DMS53 treated with DMSO at 0.1 percent for 48 hours (cell line): ENCODE results near the gene KRT75.
"Not testable (repeated sequence)": the region's sequence is repeated elsewhere in the genome, so short reads cannot be mapped to it uniquely, and the experiment has no call there.

Experiments used
- DNase-seq: peaks from one replicate; lab custom pipeline; 2025; ENCODE audit not compliant: unreplicated experiment; lab: John Stamatoyannopoulos, UW

The KRT75 gene

DNA sequence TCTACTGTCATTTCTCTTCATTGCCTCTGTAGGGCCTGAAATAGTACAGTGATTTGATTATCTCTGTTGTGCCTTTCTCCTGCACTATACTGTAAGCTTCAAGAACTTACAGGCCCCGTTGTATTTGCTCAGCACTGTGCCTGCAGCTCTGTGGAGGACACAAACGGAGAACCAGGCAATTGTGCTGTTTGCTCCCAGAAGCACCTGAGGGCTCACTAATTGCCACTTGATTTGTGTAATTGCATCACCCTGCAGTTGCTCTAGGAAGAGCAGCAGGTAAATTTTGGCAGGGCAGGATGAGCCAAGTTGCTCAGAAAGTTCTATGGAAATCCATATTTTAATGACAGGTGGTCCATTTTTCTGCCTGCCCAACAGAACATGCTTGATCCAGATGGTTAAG lies 16.4 kb downstream of the KRT75 start:
- DNase-seq, result no peak

DNA sequence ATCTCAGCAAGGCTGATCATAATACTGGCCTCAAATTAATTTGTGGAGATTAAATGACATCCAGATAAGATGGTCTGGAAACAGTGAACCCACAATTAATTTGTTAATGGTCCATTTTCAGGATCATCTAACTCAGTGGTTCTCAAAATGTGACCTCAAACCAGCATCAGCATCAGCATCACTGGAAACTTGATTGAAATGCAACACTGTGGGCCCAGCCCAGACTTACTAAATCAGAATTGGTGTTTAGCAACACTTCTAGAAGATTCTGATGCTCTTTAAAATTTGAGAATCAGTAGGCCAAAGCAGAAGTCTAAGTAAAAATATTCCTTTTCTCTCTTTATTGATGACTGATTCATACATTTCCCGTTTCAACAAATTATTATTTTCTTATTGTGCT lies 17.4 kb downstream of the KRT75 start:
- DNase-seq, result no peak

DNA sequence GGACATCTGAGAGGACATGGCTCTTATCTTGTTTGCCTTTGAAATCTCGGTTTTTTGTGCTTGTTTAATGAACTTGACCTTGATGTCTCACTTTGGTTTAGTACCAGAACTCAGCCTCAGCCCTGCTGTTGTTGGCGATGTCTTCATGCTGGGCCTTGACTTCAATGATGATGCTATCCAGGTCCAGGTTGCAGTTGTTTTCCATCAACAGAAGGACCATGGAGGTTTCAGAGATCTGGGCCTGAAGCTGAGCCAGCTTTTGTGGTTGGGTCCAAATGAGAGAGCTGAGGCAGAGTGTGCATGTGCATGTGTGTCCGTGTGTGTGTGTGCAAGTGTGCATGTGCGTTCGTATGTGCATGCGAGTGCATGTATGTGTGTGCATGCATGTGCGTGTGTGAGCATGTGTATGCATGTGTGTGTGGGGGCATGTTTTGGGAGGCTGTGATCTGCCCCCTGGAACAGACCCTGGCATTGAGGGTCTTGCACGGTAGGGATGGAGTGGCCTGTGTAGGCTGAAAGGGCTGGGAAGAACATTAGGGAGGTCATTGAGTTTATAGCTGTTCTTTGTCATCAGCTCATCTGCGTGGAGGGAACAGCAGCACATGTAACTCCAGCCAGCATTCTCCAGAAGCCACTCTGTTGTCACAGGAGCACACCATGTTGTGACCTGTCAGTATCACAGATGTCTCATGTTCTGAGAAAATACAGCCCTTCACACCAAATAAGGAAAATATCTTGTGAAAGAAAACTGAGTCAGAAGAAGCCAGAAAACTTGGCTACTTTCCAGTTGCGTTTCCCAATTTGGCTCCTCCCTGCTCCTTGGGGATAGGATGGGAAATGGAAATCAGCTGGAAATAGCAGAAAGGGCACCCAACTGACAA lies 18.1 kb downstream of the KRT75 start:
- no peak for DNase-seq

DNA sequence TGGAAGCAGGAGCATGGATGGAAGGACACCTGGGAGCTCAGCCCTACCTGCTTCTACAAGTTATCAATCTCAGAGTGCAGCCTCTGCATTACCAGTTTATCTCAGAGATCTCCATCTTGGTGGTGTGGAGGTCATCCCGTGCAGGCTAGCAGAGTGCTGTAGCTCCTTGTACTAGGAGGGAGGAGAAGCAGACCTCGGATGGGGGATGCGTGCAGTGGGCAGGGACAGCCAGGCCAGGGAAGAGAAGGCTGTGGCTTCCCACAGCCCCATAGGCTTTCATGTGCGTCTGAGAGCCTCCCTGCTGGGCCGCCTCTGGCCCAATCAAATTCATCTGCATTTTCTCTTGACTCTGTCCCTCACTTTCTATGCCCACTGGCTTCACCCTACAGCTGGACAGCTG lies 19.2 kb downstream of the KRT75 start:
- DNase-seq, result no peak

DNA sequence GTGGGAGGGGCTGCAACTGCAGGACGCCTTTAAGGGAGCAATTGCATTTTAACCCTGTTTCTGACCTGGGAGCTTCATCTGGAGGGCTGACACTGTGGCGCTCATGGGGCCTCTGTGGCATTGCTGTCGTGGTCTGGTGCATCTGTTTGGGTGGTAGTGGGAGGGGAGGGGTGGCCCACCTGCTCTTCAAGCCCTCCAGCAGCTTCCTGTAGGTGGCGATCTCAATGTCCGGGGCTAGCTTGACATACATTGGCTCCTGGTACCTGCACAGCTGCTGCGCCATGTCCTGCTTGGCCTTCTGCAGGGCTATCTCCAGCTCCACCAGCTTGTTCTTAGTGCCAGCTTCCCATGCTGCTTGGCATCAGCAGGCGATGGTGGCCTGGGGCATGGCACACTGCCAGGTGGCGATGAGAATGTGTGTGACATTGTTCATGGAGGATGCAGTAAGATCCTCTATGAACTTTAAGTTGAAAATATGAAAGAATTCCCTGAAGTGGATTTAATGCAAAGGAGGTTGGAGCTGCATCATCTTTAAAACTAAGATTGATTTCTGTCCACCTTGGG lies 20.3 kb downstream of the KRT75 start:
- no peak for DNase-seq

DNA sequence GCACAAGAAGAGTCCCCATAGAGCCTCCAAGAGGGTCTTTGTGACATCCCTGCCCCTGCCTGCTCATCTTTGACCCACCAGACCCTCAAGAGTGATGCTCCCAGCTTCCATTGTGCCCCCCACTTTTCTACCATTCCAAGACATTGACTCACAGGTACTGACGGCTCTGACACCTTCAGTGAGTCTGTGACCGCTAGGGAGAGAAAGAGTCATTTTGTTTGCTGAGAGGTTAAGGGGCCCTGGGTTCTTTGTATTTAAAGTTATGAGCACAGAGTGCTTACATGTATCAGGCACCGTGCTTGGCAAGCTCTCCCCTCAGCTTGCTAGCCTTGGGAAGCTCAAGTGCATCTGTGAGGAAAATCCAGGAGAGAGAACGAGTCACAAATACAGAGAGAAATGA lies 21.0 kb downstream of the KRT75 start:
- DNase-seq, result no peak

DNA sequence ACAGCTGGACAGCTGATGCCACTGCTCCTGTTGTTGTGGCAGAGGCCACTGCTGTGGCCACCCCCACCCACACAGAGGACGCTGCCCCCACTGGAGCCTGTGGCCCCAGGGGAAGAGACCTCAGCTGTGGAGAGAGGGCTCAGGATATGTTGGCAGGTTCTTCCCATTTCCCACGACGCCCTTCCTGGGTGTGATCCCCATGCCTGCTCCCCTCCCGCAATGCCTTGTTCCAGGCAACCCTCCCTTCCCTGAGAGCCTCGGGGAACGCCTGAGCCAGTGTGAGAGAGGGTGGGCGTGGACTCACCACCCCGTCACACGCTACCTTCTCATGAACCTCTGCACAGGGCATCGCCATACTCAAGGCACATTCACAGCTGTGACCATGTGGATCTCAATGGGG lies 22.4 kb downstream of the KRT75 start:
- DNase-seq, result no peak

DNA sequence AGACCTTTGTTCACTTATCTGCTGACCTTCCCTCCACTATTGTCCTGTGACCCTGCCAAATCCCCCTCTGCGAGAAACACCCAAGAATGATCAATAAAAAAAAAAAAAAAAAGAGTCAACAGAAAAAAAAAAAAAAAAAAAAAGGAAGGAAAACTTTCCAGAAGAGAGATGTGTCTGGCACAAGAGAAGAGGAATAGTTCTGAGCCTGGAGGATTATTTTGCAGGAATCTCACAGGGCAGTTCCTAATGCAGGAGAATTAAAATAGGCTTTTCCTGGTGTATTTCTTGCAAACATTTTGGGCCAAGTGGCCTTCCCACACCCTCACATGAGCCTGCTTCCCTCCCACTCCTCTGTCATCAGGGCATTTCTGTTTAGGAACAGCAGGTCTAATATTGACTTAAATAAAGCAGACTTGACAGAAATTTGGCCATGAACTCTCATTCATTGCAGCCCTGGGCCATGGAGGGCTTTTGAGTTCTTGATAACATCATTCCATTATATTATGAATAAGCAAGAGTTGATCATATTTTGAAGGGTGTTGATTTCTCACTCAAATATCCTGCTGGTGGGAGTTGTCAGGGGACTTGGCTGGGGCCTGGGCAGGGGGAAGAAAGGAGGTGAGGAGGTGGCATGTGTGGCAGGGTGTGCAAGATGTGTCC lies 23.5 kb downstream of the KRT75 start:
- not testable (repeated sequence) for DNase-seq

DNA sequence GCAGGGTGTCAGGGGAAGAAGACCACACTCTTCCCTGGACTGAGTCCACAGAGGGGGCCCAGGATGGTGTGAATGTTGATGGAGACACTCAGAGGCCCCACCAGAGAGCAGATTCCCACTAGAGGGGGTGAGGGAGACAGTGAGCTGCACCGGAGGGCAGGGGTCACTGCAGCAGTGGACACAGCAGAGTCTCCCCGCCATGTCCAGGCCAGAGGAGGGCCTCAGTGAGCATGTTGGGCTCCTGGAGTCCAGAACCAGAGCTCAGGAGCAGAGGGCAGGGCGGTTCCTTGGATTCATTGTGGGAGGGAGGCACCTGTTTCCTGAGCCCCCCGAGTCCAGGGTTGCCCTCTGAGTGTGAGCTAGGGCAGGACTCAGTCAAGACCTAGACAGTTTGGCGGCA lies 26.3 kb downstream of the KRT75 start:
- DNase-seq, result no peak

DNA sequence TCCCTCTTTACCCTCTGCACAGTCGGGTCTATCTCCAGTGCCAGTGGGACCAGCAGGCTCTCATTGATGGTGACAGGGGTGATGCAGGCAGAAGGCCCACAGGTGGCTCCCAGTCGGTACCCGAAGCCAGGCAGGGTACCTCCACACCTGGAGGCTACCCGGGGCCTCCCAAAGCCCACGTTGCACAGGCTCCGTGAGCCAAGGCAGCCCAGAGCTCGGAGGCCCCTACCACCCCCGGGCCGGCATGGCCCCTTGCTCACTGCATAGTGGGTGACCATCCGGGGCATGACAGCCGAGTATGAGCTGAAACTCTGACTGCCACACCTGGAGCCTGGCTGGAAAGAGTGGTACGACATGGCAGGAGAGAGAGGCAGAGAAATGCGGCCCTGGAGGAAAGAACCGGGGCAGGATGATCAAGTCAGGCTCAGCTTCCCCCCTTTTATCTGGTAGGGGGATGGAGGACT lies 28.2 kb downstream of the KRT75 start, which contains the start of gene KRT82:
Gene KRT82 (minus strand): TSS at position 414 of the 464 bp plus-strand sequence. CDS start 58 bp downstream, at position 356.
- no peak for DNase-seq

DNA sequence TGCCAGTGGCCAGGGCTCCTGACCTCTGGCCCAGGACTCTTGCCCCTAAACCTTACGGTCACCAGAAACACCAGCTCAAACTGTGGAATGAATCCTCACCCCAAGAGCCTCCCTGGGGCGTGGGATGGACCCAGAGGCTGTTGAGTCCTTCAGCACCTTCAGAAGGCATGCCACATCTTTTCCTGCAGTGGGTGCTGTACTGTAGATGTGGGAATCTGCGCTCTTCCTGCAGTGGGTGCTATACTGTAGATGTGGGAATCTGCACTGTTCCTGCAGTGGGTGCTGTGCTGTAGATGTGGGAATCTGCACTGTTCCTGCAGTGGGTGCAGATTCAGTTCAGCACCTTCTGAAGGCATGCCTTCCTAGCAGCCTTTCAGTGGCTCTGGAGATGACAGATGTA lies 29.2 kb downstream of the KRT75 start:
- no peak for DNase-seq

DNA sequence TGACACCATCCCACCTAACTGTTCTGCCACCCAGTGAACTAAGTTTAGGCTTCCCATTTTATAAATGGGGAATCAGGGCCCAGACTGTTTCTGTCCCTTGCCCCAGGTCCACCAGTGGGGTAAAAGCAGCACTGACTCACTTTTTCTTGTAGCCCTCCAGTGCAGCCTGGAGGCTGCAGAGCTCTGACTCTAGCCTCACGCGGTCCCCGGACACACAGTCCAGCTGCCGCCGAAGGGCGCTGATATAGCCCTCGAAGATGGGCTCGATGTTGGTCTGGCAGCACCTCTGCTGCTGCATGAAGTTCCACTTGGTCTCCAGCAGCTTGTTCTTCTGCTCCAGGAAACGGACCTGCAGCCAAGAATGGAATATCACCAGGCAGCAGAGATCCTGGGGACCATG lies 30.6 kb downstream of the KRT75 start:
- DNase-seq, result no peak

DNA sequence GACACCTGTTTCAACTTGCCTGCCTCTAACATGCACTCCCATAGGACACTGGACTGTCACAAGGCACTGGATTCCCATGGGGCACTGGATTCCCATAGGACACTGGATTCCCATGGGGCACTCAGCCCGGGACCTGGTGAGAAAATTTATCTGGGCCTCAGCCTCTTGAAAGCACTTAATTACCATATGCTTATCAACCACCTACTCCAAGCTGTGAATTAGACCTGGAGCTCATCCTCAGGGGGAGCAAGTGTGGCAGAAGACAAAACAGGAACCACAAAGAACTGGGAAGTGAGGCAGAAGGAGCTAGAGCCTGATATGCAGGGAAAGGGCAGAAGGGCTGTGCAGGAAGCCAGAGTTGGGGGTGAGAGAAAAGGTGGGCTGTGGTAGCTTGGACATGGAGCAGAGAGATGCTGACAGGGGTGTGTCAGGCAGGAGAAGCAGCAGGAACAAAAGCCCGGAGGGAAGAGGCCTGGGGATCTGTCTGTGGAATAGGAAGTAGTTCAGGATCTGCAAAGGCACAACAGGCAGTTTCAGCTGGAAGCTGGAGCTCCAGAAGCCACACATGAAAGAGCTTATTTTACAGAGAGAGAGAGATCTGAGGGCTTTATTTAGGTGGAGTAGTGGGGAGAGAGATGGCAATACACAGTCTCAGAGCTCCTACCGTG lies 31.2 kb downstream of the KRT75 start:
- no peak for DNase-seq

DNA sequence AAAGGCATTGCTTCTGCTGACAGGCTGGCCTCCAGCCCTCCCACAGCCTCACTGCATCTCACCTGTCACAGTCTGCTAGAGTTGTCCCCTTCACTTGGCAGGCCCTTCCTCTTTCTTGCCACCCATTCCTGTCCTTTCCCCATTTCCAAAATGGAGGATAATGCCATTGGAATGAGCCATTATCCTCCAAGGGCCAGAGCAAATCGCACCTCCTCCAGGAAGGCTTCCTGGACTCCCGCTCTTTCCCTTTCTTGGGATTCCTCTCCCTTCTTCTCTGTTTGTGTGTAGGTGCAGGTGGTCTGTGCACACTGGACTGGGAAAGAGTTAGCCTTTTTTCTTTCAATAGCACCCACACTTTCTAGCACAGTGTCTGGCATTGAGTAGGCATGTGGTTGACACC lies 31.8 kb downstream of the KRT75 start:
- DNase-seq, result no peak

DNA sequence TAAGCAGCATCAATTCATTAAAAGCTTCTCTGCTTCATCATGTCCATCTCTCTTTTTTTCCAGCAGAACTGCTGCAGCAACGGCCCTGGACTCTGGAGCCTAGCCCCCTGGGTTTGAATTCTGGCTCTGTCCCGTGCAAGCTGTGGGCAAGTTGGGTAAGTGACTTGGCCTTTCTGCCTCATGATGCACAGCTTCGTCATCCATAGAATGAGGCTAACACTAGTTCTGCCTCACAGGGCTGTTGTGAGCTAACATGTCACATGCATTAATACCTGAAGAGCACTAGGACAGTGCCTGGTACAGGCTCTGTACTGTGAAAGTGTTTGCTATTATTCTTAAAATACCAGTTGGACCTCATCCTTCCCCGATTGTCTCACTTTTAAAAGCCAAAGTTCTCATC lies 32.2 kb downstream of the KRT75 start:
- no peak for DNase-seq

DNA sequence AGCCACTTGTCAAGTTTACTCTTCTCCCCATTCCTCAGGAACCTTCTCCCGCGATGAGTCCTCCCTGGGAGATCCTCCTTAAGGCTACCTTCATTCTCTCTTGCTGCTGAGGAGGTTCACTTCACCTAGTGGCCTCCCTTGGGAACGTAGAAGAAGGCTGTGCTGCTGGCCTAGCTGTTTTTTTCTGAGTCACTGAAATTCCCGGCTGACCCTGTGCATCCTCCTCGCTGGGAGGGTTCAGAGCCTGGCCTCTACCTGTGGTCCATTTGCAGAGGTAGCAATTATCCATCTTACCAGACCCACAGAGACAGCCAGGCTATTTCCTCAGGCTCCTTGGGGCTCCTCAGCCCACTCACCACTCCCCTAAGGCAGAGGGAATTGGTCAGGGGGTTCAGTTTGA lies 32.6 kb downstream of the KRT75 start:
- no peak for DNase-seq

DNA sequence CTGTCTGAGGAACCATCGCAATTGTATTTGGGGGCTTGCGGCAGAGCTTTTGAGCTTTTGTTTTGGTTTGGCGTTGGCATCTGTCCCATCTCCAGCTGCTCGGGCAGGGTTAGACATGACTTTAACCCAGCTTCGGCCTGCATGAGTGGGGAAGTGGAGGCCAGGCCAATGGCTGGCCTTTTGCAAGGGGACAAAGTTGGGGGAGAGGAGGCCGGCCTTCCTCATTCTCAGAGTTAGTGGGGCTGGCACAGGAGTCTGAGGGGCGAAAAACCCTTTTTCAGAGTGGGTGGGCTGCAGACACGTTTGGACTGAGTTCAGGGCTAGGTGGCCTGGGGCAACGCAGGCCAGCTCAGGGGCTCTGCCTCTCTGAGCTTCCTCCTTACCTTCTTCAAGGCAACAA lies 33.3 kb downstream of the KRT75 start:
- no peak for DNase-seq

DNA sequence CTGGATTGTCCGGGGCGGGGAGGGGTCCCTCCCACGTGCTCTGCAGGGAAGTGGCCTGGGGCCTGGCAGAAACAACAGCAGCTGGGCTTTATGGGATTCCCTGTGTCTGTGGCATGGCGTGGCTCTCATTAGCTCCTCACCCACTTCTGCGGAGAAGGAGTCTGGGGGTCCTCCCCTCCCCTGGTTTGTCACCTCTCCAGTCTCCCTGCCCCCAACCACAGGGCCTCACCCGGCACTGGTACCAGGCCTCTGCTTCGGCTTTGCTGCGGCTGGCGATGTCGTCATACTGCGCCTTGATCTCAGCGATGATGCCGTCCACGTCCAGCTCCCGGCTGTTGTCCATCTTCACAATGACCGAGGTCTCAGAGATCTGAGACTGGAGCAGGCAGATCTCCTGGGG lies 34.4 kb downstream of the KRT75 start:
- no peak for DNase-seq

DNA sequence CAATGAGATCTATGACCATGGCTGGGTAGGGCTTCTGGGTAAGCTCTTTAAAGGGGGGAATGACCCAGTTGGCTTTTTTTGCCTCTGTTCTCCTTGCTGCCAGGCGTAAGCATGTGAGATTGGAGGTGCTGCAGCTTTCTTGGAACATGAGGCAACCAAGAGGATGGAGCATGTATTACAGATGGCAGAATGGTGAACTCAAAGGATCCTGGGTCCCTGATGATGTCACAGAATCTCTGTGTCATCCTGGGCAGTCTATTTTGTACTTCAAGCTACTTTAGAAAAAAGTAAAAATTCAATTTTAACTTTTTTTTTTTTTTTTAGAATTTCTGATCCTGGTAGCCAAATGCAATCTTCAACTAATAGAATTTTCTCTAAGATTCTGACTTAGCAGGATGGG lies 36.0 kb downstream of the KRT75 start:
- no peak for DNase-seq

DNA sequence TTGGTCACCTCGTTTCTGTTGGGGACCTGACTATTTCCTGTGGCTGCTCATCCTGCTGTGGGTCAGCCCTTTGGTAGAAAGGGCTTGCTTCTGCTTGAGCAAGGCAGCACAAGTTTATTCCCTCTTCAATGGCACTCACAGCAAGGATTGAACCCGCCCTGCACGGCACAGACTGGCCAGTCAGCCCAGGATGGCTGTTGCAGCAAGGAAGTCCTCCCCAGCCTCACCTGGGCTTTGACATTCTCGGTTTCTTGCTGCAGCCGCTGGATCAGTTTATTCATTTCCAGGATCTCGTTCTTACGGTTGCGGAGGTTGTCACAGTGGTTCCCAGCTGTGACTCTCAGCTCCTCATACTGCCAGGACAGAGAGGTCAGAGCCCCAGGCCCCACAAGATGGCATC lies 37.5 kb downstream of the KRT75 start:
- DNase-seq, result no peak

DNA sequence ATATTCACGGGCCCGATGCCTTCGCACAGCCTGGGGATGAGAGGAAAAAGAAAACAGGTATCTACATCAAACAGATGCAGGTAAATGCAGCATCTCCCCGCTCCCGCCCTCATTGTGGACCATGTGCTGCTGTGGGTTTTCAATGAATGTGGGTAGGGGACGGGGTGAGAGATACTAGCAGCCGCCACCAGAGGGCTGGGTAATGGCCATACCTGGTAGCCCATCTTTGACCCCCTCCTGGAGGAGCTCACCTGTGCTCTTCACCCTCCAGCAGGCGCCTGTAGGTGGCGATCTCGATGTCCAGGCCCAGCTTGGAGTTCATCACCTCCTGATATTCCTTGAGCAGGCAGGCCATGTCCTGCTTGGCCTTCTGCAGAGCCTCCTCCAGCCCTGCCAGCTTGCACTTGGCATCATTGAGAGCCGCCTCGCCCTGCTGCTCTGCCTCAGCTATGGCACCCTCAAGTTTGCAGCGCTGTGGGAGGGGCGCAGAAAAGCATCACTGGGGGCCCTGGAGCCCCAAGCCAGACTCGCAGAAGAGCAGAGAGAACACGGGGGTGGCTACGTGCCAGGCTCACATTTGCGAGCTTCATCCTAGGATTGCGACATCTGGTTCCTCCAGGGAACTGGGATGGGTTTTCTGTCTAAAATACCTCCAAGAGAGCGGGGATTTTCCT lies 38.3 kb downstream of the KRT75 start:
- DNase-seq, result no peak
